Fibroblast of skin of left quadriceps (primary cell): ENCODE results near the gene NOXRED1.
"Not testable (repeated sequence)": the region's sequence is repeated elsewhere in the genome, so short reads cannot be mapped to it uniquely, and the experiment has no call there.

ENCODE experiments used
- DNase-seq, 2 experiments: peaks; one replicate each; pipeline ENCODE4 v3.0.0-alpha.2; 2013; ENCODE audit warnings: low read depth in 2 of 2

NOXRED1 gene, protein sequence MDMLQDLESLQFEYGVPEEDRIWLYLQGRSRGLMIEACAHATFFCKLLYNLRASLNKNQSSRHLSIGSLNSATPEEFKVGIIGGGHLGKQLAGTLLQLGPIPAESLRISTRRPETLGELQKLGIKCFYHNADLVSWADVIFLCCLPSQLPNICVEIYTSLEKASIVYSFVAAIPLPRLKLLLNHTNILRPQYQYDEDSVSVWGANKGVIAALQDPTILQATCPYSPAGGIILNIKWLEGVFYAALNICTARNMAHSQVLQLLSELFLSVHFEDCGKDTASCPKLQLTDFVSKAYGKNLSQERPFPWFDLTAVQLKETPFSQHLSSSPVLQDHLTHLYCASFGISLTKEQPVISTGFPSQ

DNA sequence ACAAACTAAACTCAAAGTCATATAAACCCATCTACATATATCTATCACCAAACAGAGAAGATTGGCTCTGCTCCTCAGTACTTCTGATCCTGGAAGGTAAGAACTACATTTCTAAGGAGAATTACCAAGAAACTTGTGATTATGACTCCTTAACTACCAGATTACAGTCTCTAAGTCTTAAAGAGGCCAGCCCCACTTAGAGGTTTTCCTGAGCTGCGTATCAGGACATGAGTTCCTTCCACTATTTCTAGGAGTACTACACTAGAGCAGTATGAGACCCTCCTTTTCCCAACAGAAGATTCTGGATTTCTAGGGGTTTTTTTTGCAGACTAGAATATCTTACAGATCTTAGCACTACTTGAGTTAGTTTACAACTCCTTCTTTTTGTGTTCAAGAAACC lies at the start of gene NOXRED1:
NOXRED1 (minus strand) TSS at position 101 of the 400 bp plus-strand sequence. CDS start 634 bp downstream, outside the sequence.
- DNase-seq: no peak

- no peak for DNase-seq
Measured at GRCh38 chr14:77470224-77470870, 47.0 kb upstream of the NOXRED1 start.

GRCh38 chr14:77469539-77469938 lies 46.2 kb upstream of the NOXRED1 start:
- DNase-seq: no peak

DNA sequence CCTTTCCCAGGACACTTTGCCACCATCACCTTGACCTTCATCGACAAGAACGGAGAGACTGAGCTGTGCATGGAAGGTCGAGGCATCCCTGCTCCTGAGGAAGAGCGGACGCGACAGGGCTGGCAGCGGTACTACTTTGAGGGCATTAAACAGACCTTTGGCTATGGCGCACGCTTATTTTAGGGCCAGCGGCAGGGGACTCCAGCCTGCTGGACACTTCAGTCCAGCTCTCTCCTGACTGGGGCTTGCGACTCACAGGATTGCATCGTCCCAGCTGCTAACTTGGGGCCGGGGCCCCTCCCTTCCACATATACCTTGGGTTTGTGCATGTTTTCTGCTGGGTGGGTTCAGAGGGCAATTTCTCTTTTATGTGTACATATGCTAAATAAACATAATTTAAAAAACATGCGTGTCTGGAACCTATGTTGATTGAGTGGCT lies 45.8 kb upstream of the NOXRED1 start:
- DNase-seq: no peak

GRCh38 chr14:77467801-77468200 lies 44.5 kb upstream of the NOXRED1 start:
- no peak for DNase-seq

DNA sequence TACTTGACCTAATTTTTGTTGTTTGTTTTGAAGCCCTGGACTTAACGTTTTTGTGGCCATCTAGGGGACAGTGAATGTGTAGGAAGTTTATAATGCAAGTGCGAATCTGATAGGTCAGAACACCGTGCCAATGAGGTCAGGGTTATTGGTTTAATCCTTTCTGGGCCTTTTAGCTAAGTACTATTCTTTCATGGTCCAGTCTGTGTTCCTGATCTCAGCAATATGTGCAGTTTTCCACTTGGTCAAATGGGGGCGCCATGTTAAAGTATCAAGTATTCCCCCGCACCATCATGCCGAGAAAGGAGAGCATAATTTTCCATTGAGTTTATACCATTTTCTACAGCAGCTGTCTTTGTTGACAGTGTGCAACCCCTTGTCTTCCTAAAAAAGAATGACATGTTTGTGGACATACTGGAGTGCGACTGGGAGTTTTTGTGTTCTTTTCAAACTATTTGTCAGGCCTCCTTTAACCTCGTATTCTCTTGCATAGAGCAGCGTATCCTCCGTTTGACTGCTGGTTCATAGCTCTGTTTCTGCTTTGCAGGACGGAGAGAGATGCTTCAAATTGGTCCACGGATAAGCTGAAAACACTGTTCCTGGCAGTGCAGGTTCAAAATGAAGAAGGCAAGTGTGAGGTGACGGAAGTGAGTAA lies 35.9 kb upstream of the NOXRED1 start:
- DNase-seq: peak; percentile 35 to 39

GRCh38 chr14:77458249-77458950 lies 35.1 kb upstream of the NOXRED1 start:
- no peak for DNase-seq

DNA sequence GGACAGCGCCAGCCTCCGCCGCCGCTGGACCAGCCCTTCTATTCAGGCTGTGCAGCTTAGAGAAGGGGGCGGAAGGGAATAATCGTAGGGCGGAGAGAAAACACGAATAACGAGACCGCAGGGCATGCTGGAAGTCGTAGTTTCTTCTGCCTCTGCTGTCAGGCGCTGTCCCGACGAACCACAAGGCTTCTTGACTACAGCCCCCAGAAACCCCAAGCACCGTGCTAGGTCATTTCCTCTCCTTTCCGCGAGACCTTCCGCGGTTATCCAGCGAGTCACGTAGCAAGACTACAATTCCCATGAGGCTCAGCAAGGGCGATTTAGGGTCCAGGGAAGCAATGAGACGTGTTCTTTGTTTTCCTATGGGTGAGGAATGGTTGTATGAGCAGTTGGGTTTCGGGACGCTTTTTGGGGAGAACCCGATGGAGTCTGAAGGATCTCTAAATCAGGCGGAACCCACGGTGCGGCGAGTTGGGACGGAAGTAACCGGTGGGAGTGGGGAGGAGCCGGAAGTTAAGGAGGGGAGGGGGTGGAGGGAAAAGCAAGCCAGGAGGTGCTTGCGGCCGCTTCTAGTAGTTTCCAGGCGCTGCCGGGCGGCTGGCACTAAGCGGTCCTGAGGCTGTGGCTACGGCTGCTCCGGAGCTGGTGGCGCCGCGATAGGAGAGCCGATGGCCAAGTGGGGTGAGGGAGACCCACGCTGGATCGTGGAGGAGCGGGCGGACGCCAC lies 34.4 kb upstream of the NOXRED1 start, which contains the start of the genes AHSA1 and VIPAS39:
AHSA1 (plus strand) TSS at position 572 of the 727 bp plus-strand sequence; CDS start at position 669, 97 bp downstream.
VIPAS39 (minus strand) TSS at position 80 of the 727 bp plus-strand sequence. CDS start 3,499 bp downstream, outside the sequence.
- DNase-seq: peak; percentile 97

DNA sequence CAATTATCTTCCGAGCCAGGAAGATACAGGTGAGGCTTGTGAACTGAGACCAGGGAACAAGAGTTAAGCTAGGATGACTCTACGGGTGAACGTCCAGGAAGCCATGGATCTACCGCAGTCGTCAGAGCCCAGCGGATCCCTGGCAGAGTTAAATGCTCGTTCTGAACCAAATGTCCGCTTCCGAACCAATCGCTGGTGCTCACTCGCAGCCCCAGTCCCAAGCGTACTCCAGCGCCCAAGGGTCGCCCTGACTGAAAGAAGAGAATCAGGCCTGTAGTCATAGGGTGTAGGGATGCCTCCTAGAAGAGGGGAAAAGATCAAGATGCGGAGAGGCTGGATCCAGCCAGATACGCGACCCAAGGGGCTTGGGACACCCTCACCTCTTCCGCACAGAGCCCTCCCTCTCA lies 33.8 kb upstream of the NOXRED1 start:
- no peak for DNase-seq

GRCh38 chr14:77455966-77456640 lies 32.8 kb upstream of the NOXRED1 start:
- no peak for DNase-seq

- DNase-seq: no peak
Measured at GRCh38 chr14:77442196-77442595, 18.9 kb upstream of the NOXRED1 start.

- no peak for DNase-seq
Measured at GRCh38 chr14:77439861-77440260, 16.5 kb upstream of the NOXRED1 start.

DNA sequence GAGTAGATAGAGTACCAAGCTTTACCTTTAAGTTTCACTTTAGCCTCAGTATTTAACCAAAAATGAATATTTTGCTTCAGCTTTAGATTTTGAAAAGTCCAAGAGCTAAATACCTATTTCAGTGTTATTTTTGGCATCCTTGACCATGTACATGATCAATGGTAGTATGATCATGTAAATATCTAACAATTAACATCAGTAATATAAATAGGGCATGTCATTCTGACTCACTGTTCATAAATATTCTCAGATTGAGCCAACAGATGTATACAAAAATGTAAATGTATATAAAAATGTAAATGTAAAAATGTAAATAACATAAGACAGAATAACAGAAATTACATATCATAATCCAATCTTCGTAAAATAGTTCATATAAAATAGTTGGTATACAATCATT lies 15.3 kb upstream of the NOXRED1 start:
- DNase-seq: no peak

GRCh38 chr14:77436042-77436441 lies 12.7 kb upstream of the NOXRED1 start:
- no peak for DNase-seq

- no peak for DNase-seq
Measured at GRCh38 chr14:77426396-77426795, 3.1 kb upstream of the NOXRED1 start.

- no peak for DNase-seq
Measured at GRCh38 chr14:77424862-77425261, 1.5 kb upstream of the NOXRED1 start.

GRCh38 chr14:77421201-77421600 lies 2.1 kb downstream of the NOXRED1 start:
- DNase-seq: peak; percentile 11 to 15

DNA sequence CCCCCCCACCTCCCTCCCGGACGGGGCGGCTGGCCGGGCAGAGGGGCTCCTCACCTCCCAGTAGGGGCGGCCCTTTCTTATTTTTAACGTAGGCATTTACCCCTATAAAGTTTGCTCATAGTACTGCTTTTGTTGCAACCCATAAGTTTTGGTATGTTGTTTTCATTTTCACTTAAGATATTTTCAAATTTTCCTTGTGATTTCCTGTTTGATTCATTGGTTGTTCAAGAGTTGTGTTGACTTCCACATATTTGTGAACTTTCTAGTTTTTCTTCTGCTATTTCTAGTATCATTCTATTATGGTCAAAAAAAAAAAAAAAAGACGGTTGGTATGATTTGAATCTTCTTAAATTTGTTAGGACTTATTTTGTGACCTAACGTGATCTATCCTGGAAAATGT lies 6.5 kb downstream of the NOXRED1 start:
- DNase-seq: no peak

GRCh38 chr14:77416098-77416497 lies 7.2 kb downstream of the NOXRED1 start:
- not testable (repeated sequence) for DNase-seq

DNA sequence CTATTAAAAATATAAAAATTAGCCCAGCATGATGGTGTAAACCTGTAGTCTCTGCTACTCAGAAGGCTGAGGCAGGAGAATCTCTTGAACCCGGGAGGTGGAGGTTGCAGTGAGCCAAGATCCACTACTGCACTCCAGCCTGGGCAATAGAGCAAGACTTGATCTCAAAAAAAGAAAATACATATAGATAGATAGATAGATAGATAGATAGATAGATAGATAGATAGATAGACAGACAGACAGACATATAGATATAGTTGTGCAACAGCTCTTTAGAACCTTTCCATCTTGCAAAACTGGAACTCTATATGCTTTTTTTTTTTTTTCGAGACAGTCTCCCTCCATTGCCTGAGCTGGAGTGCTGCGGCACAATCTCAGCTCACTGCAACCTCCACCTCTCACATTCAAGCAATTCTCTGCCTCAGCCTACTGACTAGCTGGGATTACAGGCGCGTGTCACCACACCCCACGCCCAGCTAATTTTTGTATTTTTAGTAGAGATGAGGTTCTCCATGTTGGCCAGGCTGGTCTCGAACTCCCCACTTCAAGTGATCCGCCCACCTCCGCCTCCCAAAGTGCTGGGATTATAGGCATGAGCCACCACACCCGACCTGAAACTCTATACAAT lies 7.8 kb downstream of the NOXRED1 start:
- DNase-seq: not testable (repeated sequence)
